Astrocyte of the hippocampus (primary cell): Measurements from ENCODE around the gene RPL35A.

Source experiments
- DNase-seq: peaks from one replicate; pipeline ENCODE4 v3.0.0; 2011; ENCODE audit warnings: low read depth, low spot score

RPL35A gene

GRCh38 chr3:197996855-197997254, 46.9 kb downstream of the RPL35A start:
- DNase-seq = no peak

GRCh38 chr3:197997936-197998335, 47.9 kb downstream of the RPL35A start:
- no peak for DNase-seq
